OCI-LY7 (cell line): ENCODE data around the gene KCNJ12. TPM values are rescaled to one million over a fixed set of nuclear protein-coding genes. Genes with fewer than 3 reads are reported as not detected.
"Not testable (repeated sequence)": the region's sequence is repeated elsewhere in the genome, so short reads cannot be mapped to it uniquely, and the experiment has no call there.

ENCODE experiments used
- BruUV-seq: library from RNA; stranded (reverse); fragments of 400-500 nt; replicated peaks from 2 replicates; lab custom pipeline; 2021; lab: Mats Ljungman, UMichigan
- CTCF ChIA-PET: fragments of 300-600 bp; sonication (Branson Sonifier 250); formaldehyde crosslinking; loops from one replicate; lab custom pipeline; 2022; ENCODE audit warnings: antibody characterized with exemption; ENCODE audit not compliant: unreplicated experiment; lab: Charles Lee
- POLR2A ChIA-PET: fragments of 300-600 bp; sonication (Branson Sonifier 250); formaldehyde crosslinking; loops from one replicate; lab custom pipeline; 2022; ENCODE audit warnings: antibody characterized with exemption; lab: Charles Lee
- DNase-seq: peaks from one replicate; pipeline ENCODE4 v3.0.0-alpha.2; 2015; ENCODE audit warnings: low spot score
- H2AFZ ChIP-seq: fragments of 200-600 bp; sonication (generic), shearing (Covaris generic); 2 replicates; pipeline ENCODE4 v1.6.1; 2014; ENCODE audit warnings: mild to moderate bottlenecking, antibody characterized with exemption, low read length, moderate library complexity
- H3K27ac ChIP-seq: fragments of 200-600 bp; sonication (generic); 2 replicates; pipeline ENCODE4 v1.5.1; 2014; ENCODE audit warnings: mixed run types, low read depth, mild to moderate bottlenecking, moderate library complexity, low read length, inconsistent platforms; ENCODE audit not compliant: poor library complexity, severe bottlenecking
- H3K36me3 ChIP-seq: fragments of 200-600 bp; sonication (generic); 2 replicates; pipeline ENCODE4 v1.6.1; 2014; ENCODE audit warnings: mild to moderate bottlenecking, antibody characterized with exemption, low read length, moderate library complexity, mixed read lengths; ENCODE audit not compliant: insufficient read depth
- H3K4me1 ChIP-seq: fragments of 200-600 bp; sonication (generic); 2 replicates; pipeline ENCODE4 v1.5.1; 2014; ENCODE audit warnings: mild to moderate bottlenecking, low read length; ENCODE audit not compliant: insufficient read depth, poor library complexity, severe bottlenecking
- H3K4me2 ChIP-seq: fragments of 200-600 bp; sonication (generic); 2 replicates; pipeline ENCODE4 v1.6.1; 2014; ENCODE audit warnings: mild to moderate bottlenecking, low read length
- H3K4me3 ChIP-seq: fragments of 200-600 bp; sonication (generic); 2 replicates; pipeline ENCODE4 v1.5.1; 2014; ENCODE audit warnings: mild to moderate bottlenecking, low read depth, low read length; ENCODE audit not compliant: poor library complexity, severe bottlenecking
- H3K79me2 ChIP-seq: fragments of 200-600 bp; sonication (generic); 2 replicates; pipeline ENCODE4 v1.6.1; 2016; ENCODE audit warnings: low read depth, mild to moderate bottlenecking, low read length, moderate library complexity, mixed read lengths; ENCODE audit not compliant: insufficient read depth
- H3K9me2 ChIP-seq: fragments of 200-600 bp; sonication (generic); 2 replicates; pipeline ENCODE4 v1.6.1; 2016; ENCODE audit warnings: mild to moderate bottlenecking, low read length, mixed read lengths; ENCODE audit not compliant: insufficient read depth
- H3K9me3 ChIP-seq: fragments of 200-600 bp; sonication (generic); 2 replicates; pipeline ENCODE4 v1.6.1; 2014; ENCODE audit warnings: mild to moderate bottlenecking, mixed run types, low read length, mixed read lengths
- H4K20me1 ChIP-seq: fragments of 200-600 bp; sonication (generic); 2 replicates; pipeline ENCODE4 v1.6.1; 2014; ENCODE audit warnings: mild to moderate bottlenecking, antibody characterized with exemption, low read length, moderate library complexity, mixed read lengths; ENCODE audit not compliant: insufficient read depth
- intact Hi-C: fragments of 100-400 bp; cut with micrococcal nuclease; formaldehyde crosslinking; loops from one replicate; pipeline ENCODE4 v1.10.0; 2022; ENCODE audit not compliant: unreplicated experiment
- total RNA-seq, 2 experiments: library from RNA; depleted of rRNA in 1 of 2; stranded (reverse); fragments of >200 nt in 1 of 2; shearing (Covaris generic) in 1 of 2; gene quantifications; 2 replicates each; pipeline ENCODE4 v1.2.3, GENCODE V29; 2014 to 2022

Gene KCNJ12
- total RNA-seq, 2 experiments from 2014 or later: 0.16 to 0.17 TPM

DNA sequence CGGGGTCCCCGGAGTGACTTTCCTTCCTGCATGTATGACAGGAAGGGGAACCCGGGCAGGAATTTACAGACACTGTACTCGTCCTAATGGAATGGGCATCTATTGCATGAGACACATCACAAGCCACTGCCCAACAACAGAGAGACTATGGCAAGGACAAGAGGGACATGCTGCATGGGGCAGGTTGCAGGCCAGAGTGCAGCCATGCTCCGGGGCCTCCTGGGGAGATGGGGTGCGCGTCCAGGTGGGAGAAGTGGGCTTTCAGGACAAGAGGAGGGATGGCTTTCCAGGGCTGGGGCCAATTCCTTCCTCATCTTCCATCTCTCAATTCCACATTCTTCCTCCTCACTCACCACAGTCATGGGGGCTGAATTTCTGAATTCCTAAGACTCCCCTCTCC is 60.3 kb downstream of the KCNJ12 start:
- H3K36me3 ChIP-seq, H3K79me2 ChIP-seq, H3K27ac ChIP-seq, H3K9me2 ChIP-seq, BruUV-seq, CTCF ChIA-PET, intact Hi-C loops, DNase-seq, POLR2A ChIA-PET, H3K4me1 ChIP-seq, H2AFZ ChIP-seq, H3K9me3 ChIP-seq, H3K4me3 ChIP-seq, H4K20me1 ChIP-seq, H3K4me2 ChIP-seq: not testable (repeated sequence)

GRCh38 chr17:21436883-21437836 is 61.0 kb downstream of the KCNJ12 start:
- CTCF ChIA-PET, H3K4me3 ChIP-seq, H3K4me1 ChIP-seq, H4K20me1 ChIP-seq, H3K9me2 ChIP-seq, H3K4me2 ChIP-seq, intact Hi-C loops, H3K27ac ChIP-seq, POLR2A ChIA-PET, BruUV-seq, H3K9me3 ChIP-seq, H3K79me2 ChIP-seq, H3K36me3 ChIP-seq, DNase-seq, H2AFZ ChIP-seq: not testable (repeated sequence)

DNA sequence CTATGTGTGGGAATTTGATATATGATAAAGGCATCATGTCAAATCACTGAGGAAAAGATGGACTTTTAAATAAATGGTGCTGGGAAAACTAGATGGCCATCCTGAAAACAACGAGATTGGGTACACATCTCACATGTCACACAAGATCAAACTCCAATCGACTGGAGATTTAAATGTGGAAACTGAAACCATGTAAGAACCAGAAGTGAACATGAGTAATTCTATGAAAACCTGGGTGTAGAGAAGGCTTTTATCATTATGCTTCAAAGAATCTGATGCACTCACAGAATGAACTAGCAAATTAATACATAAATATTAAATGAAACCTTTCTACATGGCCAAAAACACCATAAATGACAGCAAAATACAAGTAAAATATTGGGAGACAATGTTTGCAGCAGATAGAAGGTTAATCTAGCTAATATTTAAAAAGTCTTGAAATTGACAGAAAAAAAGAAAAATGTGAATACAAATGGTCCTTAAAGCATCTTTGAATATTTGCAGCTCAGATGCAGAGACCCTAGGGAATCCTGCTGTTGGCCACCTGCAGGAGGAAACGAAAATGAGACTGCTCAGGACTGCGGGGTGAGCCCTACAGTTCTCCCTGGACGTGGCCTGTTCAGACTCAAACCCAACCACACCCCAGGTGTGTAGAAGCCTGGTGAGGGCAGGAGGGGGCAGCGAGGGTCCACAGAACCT is 62.3 kb downstream of the KCNJ12 start:
- H3K9me2 ChIP-seq, intact Hi-C loops, POLR2A ChIA-PET, H3K4me2 ChIP-seq, H4K20me1 ChIP-seq, H3K27ac ChIP-seq, BruUV-seq, H3K36me3 ChIP-seq, H3K4me1 ChIP-seq, H3K9me3 ChIP-seq, DNase-seq, H3K4me3 ChIP-seq, CTCF ChIA-PET, H3K79me2 ChIP-seq, H2AFZ ChIP-seq: not testable (repeated sequence)

- intact Hi-C loops: not testable (repeated sequence)
These were observed 62.8 kb downstream of the KCNJ12 start for GRCh38 chr17:21439015-21439336.

More at GRCh38 chr17:21439015-21439336, 62.8 kb downstream of the KCNJ12 start:
- H2AFZ ChIP-seq, H3K27ac ChIP-seq, H4K20me1 ChIP-seq, CTCF ChIA-PET, H3K36me3 ChIP-seq, H3K4me3 ChIP-seq, H3K4me1 ChIP-seq, BruUV-seq, H3K9me3 ChIP-seq, H3K9me2 ChIP-seq, H3K4me2 ChIP-seq, H3K79me2 ChIP-seq, POLR2A ChIA-PET, DNase-seq: not testable (repeated sequence)
